ENCODE results near the gene KIF4A. TPM values are rescaled to one million over a fixed set of nuclear protein-coding genes. Genes with fewer than 3 reads are reported as not detected.

Gene KIF4A
- total RNA-seq, 1 experiment from 2014 or later = 40.3 TPM

GRCh38 chrX:70444946-70445656 lies 155.2 kb downstream of the KIF4A start:
- Histone ChIP-seq H3K27me3 (ENCODE audit: insufficient read depth, low read length) (no peaks in the 10 kb centered on the region), H3K79me2 (ENCODE audit: insufficient read depth, low read length) (no peaks in the 10 kb centered on the region), H3K4me2 (ENCODE audit: low read length) (no peak overlapping the region), H3K9me3 (ENCODE audit: control insufficient read depth in 1 of 2, insufficient read depth in 1 of 2, low read depth in 1 of 2, low read length in 2 of 2) (no peaks in the 10 kb centered on the region), H3K4me3 (replicated peaks in 1 of 2; ENCODE audit: low read depth in 1 of 2, low read length in 2 of 2) (no peak overlapping the region), H3K36me3 (ENCODE audit: control insufficient read depth in 1 of 2, insufficient read depth in 2 of 2, low read length in 2 of 2) (no peaks in the 10 kb centered on the region), H3K4me1 (ENCODE audit: control insufficient read depth in 1 of 2, insufficient read depth in 2 of 2, low read length in 2 of 2) (no peaks in the 10 kb centered on the region), H2AFZ (ENCODE audit: low read depth, low read length, poor library complexity, severe bottlenecking) (no peak overlapping the region), H3K27ac (ENCODE audit: low read depth, low read length) (no peak overlapping the region), H4K20me1 (ENCODE audit: insufficient read depth) (no peaks in the 10 kb centered on the region), H3K9ac (ENCODE audit: low read length) (no peak overlapping the region), H3K9me2 (ENCODE audit: insufficient read depth) (no peaks in the 10 kb centered on the region)
- intact Hi-C loops (cut with micrococcal nuclease) = no loop called here
- TF ChIP-seq RAD21 (IDR thresholded peaks at IDR 0.05; ENCODE audit: low read depth) = no peak
- no peak for TF ChIP-seq SIN3A (IDR thresholded peaks at IDR 0.05; ENCODE audit: low read depth)
- no peak for TF ChIP-seq POLR2AphosphoS5 (IDR thresholded peaks at IDR 0.05; ENCODE audit: low read depth, low read length)
- no peak for TF ChIP-seq EZH2phosphoT487 (IDR thresholded peaks at IDR 0.05; ENCODE audit: borderline replicate concordance)
- TF ChIP-seq REST (IDR thresholded peaks at IDR 0.05; ENCODE audit: low read depth) = no peak
- no peak for TF ChIP-seq ZBTB33 (IDR thresholded peaks at IDR 0.05; ENCODE audit: extremely low read depth, insufficient replicate concordance, low read length)
- TF ChIP-seq ELF1 (IDR thresholded peaks at IDR 0.05; ENCODE audit: borderline replicate concordance, low read depth) = no peak
- TF ChIP-seq YY1 (IDR thresholded peaks at IDR 0.05; ENCODE audit: extremely low read depth, insufficient replicate concordance, low read depth, low read length) = no peak
- no peak for TF ChIP-seq EGR1 (IDR thresholded peaks at IDR 0.05; ENCODE audit: low read depth)
- TF ChIP-seq JUND (IDR thresholded peaks at IDR 0.05) = no peak
- TF ChIP-seq SRF (IDR thresholded peaks at IDR 0.05; ENCODE audit: low read depth) = no peak
- TF ChIP-seq ATF3 (IDR thresholded peaks at IDR 0.05) = no peak
- no TSS peak for BruUV-seq (replicated peaks)
- POLR2A ChIA-PET = no interaction called here
- RAD21 ChIA-PET (ENCODE audit: low non-redundant PET in 1 of 2, low total read pairs in 2 of 2, uncharacterized antibody in 2 of 2, unreplicated experiment in 2 of 2) = no interaction called here
- CTCF ChIA-PET = no interaction called here
- peak; percentile 26; the same call in 1 of the 2 replicates for ATAC-seq
- DNase-seq (ENCODE audit: low read depth, low spot score) = no peak

Data from HCT116 (cell line).